Measurements from ENCODE around the gene SHPK.

The SHPK gene

DNA sequence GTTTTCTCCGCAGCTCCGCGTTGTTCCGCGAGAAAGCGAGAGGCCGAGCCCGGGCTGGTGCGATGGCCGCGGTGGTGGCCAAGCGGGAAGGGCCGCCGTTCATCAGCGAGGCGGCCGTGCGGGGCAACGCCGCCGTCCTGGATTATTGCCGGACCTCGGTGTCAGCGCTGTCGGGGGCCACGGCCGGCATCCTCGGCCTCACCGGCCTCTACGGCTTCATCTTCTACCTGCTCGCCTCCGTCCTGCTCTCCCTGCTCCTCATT is 33.0 kb upstream of the SHPK start:
- TF ChIP-seq, protein P1, sequence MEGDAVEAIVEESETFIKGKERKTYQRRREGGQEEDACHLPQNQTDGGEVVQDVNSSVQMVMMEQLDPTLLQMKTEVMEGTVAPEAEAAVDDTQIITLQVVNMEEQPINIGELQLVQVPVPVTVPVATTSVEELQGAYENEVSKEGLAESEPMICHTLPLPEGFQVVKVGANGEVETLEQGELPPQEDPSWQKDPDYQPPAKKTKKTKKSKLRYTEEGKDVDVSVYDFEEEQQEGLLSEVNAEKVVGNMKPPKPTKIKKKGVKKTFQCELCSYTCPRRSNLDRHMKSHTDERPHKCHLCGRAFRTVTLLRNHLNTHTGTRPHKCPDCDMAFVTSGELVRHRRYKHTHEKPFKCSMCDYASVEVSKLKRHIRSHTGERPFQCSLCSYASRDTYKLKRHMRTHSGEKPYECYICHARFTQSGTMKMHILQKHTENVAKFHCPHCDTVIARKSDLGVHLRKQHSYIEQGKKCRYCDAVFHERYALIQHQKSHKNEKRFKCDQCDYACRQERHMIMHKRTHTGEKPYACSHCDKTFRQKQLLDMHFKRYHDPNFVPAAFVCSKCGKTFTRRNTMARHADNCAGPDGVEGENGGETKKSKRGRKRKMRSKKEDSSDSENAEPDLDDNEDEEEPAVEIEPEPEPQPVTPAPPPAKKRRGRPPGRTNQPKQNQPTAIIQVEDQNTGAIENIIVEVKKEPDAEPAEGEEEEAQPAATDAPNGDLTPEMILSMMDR (IDR thresholded peaks at IDR 0.05; ENCODE audit: low read depth, low read length, missing control alignments): no peak
- in situ Hi-C loops (cut with HindIII; ENCODE audit: low sequenced_read_pairs): no loop called here
- peak overlapping the region; percentile 99 for H3K4me3 ChIP-seq (ENCODE audit: low read depth, low read length)
- DNase-seq (ENCODE audit: low read depth): no peak

DNA sequence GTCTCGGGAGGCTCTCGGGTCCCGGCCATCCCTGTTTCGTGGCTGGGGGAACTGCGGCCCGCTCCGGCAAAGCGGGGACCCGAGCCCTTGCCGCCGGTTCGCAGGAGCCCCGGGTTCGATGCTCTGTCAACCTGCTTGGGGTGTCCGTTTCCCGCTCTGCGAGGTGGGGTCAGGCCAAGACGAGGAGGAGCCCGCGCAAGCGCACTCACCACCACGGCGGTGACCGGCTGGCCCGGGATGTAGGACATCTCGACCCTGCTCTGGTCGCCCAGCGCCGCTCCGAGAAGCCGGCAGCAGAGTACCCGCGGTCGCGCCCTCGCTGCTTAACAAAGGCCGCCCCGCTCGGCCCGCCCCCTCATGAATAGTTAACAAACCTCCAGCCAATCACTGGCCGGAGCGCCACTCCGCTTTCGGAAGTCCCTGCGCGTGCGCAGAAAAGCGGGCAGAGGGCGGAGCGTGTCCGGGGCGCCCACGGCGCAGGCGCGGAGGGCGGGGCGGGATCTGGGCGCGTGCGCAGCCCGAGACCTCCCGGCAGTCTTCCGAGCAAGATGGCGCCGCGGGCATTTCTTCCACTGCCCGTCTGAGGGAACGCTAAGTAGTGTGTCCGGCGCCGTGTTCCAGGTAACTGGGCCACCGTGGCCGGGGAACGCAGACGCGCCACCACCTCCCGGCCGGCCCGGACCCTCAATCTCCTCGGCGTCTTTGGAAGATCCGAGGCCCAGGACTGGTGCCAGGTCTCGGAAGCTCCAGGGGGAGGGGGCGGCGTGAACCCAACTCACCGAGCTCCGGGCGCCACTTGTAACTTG is 32.4 kb upstream of the SHPK start, which contains the start of the genes EMC6 and TAX1BP3:
Gene EMC6 (plus strand): TSS at position 534 of the 806 bp plus-strand sequence. CDS start 335 bp downstream, outside the sequence.
Gene TAX1BP3 (minus strand): TSS at position 300 of the 806 bp plus-strand sequence. CDS start 52 bp downstream, at position 248.
- peak; percentile 94 for DNase-seq (ENCODE audit: low read depth)
- TF ChIP-seq, protein P1 (IDR thresholded peaks at IDR 0.05; ENCODE audit: low read depth, low read length, missing control alignments): no peak
- in situ Hi-C loops (cut with HindIII; ENCODE audit: low sequenced_read_pairs): no loop called here
- peak within 1 kb of the TSS; percentile 99 for H3K4me3 ChIP-seq (ENCODE audit: low read depth, low read length)

DNA sequence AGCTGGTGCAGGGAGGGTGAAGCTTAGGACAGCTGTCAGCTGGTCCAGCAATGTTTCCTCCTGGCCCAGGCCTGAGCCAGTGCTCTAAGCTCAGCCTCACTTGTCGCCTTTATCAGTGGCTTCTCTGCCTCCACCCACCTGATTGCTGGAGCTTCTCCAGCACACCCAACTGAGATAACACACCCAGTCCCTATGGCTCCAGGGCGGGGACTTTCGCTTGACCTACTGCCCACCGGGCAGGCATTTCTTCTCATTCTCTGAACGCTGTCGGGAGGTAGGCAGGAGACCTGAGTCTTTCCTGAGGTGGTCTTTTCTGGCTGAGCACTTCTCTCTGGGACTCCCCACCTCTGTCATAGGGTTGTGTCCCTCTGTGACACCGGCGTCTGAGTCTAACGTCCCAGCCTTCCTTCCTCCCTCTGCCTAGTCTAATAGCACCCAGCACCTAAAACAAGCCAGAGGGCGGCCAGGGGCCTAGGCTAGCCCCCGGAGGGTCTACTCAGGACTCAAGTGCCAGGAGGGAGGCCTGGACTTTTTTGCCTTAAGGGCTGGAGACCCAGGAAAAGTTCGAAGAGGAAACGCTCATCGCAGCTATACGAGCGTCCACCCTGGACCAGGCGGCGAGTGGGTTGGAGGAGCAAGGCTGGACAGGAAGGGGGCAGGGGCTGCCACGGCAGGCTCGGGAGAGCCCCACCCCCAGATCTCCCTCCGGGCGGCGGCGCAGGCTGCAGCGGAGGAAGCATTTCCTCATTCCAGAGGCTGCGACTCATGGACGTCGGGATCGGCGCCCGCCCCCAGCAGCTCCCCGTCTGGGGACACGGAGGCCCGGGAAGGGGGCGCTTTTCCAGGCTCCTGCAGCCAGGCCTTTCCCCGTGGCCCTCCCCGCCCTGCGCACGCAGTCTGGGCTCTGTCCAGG is 31.6 kb upstream of the SHPK start:
- TF ChIP-seq, protein P1 (IDR thresholded peaks at IDR 0.05; ENCODE audit: low read depth, low read length, missing control alignments): no peak
- in situ Hi-C loops (cut with HindIII; ENCODE audit: low sequenced_read_pairs): no loop called here
- peak overlapping the region; percentile 99 for H3K4me3 ChIP-seq (ENCODE audit: low read depth, low read length)
- DNase-seq (ENCODE audit: low read depth): peak; percentile 75

DNA sequence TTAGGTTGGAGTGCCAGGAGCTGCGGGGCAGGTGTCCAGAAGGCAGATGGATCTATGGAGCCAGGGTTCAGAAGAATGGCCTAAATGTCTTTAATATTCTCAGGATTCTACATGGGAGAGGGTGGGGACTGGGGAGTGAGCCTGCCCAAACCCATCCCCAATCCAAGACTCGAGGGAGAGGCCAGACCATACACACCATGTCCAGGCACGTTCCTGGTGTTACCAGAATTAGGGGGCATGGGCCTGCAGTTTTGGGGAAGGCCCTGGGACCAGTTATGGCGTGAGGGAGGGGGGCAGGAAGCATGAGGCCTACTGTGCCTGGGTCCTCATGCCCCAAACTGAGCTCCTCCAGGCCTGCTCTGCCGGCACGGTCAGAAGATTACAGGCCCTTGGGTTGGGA is 30.5 kb upstream of the SHPK start:
- TF ChIP-seq, protein P1 (IDR thresholded peaks at IDR 0.05; ENCODE audit: low read depth, low read length, missing control alignments): no peak
- in situ Hi-C loops (cut with HindIII; ENCODE audit: low sequenced_read_pairs): no loop called here
- peak overlapping the region; percentile 99 for H3K4me3 ChIP-seq (ENCODE audit: low read depth, low read length)
- no peak for DNase-seq (ENCODE audit: low read depth)

DNA sequence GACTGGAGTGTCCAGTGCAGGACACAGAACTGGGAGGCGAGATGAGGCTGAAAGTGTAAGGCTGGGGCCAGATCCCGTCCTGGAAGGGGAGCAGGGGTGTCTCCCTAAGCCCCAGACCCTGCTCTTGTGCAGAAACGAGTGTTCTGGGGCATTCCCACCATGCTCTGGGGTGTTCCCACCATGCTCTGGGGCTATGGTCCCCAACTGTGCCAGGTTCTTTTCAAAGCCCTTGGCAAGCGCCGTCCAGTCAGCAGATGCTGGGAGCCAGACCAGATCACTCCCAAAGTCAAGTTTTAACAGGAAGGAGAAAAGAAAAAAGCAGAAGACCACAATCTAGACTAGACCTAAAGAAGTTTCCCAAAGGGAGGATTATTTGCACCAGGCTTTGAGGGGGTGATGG is 29.8 kb upstream of the SHPK start:
- no peak for DNase-seq (ENCODE audit: low read depth)
- TF ChIP-seq, protein P1 (IDR thresholded peaks at IDR 0.05; ENCODE audit: low read depth, low read length, missing control alignments): no peak
- in situ Hi-C loops (cut with HindIII; ENCODE audit: low sequenced_read_pairs): no loop called here
- H3K4me3 ChIP-seq (ENCODE audit: low read depth, low read length): no peak overlapping the region

DNA sequence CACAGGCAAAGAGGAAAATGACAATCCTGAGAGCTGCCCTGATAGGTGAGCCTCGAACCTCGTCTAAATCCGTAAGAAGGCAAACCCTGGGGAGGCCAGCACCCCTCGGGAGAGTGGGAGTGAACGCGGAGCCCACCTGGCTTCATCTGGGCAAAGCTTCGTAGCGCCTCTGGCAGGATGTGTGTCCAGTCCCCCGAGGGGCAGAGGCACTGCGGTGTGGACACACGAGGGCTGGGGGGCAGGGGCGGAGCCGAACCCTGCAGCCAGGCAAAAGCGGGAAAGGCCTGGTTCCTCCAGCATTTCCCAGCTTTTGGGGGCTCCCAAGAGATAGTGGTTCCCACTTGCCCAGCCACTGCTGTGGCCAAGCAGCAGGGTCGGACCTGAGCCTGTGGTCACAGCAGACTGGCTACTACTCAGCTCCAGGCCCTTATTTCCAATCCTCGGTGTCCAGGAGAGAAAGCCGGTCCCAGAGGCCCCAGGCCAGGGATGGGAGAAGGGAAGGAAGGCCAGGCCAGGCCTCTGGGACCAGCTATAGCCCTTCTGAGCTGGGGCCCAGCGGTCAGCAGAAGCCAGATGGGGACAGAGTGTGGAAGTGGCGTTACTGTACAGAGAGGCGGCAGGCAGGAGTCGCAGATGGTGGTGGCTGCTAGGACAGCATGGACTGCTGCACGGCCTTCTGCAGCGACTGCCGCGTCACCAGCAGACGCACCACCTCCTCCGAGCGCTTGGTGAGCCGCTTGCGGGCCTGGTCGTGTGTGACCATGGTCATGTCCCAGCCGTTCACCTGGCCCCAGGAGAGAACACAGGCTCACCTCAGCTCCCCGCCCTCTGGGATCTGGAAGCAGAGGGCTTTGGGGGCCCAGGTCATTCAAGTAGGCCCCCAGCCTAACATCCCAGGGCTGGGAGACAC is 27.3 kb upstream of the SHPK start:
- no peak overlapping the region for H3K4me3 ChIP-seq (ENCODE audit: low read depth, low read length)
- in situ Hi-C loops (cut with HindIII; ENCODE audit: low sequenced_read_pairs): no loop called here
- no peak for DNase-seq (ENCODE audit: low read depth)
- TF ChIP-seq, protein P1 (IDR thresholded peaks at IDR 0.05; ENCODE audit: low read depth, low read length, missing control alignments): no peak

Data from astrocyte of the cerebellum (primary cell).